HG03354 (cell line): Measurements from ENCODE around the gene COPRS.
"Not testable (repeated sequence)": the region's sequence is repeated elsewhere in the genome, so short reads cannot be mapped to it uniquely, and the experiment has no call there.

ENCODE experiments used
- ATAC-seq: cut with Tn5 transposase; IDR thresholded peaks from one replicate; pipeline ENCODE4 v1.9.1; 2021; ENCODE audit warnings: mild to moderate bottlenecking; ENCODE audit not compliant: unreplicated experiment, poor library complexity, severe bottlenecking

The COPRS gene

GRCh38 chr17:31815212-31815730 lies 43.8 kb downstream of the COPRS start:
- no peak for ATAC-seq

GRCh38 chr17:31811101-31811500 lies 47.9 kb downstream of the COPRS start:
- ATAC-seq, result no peak

GRCh38 chr17:31809876-31810275 lies 49.2 kb downstream of the COPRS start:
- not testable (repeated sequence) for ATAC-seq

- no peak for ATAC-seq
These were observed 50.5 kb downstream of the COPRS start for GRCh38 chr17:31808521-31809050.

- ATAC-seq, result no peak
These were observed 51.2 kb downstream of the COPRS start for GRCh38 chr17:31807846-31808245.

GRCh38 chr17:31806921-31807320 lies 52.1 kb downstream of the COPRS start:
- no peak for ATAC-seq

- no peak for ATAC-seq
These were observed 55.4 kb downstream of the COPRS start for GRCh38 chr17:31803494-31804213.

GRCh38 chr17:31802502-31802901 lies 56.5 kb downstream of the COPRS start:
- no peak for ATAC-seq
